ENCODE measurements around the gene TCERG1L.

TCERG1L gene

DNA sequence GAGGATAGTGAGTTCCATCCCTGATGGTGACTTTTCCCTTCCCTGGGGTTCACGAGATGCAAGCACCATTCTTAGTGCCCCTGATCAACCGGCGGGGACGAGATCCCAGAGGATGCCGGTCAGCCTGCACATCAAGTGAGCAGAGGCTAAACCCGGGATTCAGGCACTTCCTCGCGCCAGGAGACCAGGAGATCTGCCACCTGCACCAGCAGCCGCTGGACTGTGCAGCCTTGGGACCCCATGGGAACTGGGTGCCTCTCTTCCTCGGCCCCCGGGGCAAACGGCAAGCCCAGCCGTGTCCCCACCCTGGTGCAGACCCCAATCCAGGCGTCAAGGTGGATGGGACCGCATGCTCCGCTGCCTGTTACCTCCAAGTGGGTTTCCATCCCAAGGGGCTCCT lies 88.5 kb downstream of the TCERG1L start:
- no peak for DNase-seq

DNA sequence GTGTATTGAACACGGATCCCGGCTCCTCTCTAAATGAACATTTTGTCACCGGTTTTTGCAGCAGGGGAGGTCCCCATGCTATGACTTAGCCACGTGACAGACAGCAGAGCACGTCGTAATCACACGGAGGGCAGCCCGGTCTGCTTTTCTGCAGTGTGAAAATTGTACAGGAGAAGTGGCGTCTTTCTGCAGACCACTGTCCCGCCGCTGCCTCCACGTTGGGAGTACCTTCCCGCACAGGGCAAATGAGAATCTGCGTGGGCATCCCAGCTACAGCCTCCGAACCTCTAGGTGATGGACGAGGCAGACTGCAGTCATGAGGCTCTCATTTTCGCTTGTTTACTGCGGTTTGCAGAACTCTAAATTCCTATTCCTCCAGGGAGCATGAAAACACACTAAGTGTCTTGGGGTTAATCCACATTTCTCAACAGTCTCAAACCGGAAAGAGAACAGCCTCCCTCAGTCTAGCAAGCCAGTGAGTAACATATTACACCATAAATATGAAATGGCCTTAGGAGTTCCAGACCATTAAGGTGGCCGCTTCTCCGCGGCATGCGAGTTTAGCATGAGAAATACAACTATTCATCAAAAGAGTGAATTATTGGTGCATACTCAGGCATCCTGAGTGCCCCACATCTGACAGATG lies 89.8 kb downstream of the TCERG1L start:
- DNase-seq = no peak

- no peak for DNase-seq
Measured at GRCh38 chr10:131220601-131221171, 90.8 kb downstream of the TCERG1L start.

DNA sequence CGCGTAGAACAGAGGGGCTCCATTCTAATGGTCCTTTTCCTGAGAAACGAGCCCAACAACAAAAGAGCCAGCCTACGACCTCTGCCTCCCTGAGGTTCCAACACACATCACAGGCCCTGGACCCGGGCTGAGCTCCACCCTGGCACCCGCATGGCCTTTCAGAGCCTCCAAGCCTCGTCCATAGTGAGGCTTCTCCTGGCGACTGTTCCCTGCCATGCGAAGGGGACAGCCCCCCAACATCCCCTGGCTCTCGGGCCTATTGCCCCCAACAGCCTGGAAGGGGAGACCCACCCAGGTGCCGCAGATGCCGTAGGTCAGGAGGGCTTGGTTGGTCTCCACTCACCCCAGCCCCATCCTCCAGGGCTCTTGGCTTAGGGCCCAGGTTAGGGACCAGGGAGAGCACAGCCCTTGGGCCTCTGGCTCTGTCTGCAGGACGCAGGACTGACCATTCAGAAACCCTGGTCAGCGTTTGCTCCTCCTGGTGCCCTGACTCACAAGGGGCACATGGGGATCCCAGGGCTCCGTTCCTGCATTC lies 91.5 kb downstream of the TCERG1L start:
- DNase-seq = no peak

GRCh38 chr10:131219584-131219886 lies 92.0 kb downstream of the TCERG1L start:
- DNase-seq = no peak

DNA sequence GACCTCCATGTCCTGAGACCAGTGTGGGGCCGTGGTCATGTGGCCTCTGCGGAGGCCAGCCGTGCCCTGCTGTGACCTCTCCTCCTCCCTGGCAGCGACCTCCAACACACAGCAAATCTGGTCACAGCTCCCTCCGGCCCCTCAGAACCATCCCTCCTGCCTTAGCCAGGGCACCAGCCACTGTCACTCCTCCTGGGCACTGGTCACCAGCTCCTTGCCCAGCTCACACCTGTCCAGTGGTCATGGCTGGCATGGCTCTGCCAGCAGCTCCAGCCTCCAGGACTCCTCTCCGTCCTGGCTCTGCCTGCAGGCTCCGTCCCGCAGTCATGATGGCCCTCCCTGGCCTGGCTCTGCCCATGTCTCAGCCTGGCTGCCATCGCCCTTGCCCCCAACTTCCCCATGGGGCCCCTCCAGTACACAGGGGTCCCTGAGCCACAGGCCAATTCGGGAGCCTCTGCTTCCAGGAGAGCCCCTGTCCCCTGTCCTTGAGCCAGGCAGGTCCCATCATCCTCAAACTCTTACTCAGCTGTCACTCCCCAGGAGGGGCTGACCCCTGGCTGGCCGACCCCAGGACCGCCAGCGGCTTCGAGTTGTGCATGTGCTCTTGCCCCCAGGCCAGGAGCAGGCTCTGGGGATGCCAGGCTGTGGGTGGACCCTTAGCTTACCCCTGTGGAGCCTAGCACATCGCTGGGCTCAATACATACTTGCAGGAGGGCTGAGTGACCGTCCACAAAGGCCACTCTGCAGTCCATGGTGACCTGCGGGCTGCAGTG lies 92.5 kb downstream of the TCERG1L start:
- DNase-seq = no peak

DNA sequence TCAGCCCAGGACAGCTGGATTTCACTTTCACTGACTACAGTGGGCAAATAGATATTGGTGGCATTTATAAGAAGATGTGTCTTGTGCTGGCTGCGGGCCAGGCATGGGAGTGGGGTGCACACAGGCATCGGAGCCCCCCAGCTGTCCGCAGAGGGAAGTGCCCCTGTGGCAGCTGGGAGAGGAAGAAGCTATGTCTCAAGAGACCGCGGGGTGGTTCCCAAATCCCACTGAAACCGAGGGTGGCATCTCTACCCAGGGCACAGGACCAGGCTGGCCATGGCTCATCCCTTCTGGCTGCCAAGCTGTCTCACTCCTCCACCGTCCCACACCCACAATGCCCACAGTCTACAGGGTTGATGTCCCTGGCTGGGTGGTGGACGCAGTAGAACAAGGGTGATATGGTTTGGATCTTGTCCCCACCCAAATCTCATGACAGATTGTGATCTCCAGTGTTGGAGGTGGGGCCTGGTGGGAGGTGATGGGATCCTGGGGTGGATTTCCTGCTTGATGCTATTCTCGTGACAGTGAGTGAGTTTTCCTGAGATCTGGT lies 94.8 kb downstream of the TCERG1L start:
- no peak for DNase-seq

DNA sequence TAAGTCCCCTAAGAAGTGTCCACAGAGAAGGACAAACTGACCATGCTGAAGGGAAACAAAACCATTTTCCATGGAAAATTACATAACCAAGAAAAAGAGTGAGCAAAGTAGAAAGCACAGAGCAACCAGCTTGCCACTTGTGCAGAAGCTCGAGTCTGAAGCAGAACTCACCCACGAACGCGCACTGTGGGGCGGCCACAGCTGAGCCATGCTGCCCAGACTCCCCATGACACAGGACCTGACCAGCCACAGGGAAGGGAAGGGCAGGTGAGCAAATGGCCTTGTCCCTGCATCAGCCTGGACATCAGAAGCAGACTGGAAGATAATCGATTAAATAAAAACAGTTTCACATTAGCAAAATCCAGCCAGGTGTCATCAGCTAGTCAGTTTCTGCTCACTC lies 95.7 kb downstream of the TCERG1L start:
- no peak for DNase-seq

DNA sequence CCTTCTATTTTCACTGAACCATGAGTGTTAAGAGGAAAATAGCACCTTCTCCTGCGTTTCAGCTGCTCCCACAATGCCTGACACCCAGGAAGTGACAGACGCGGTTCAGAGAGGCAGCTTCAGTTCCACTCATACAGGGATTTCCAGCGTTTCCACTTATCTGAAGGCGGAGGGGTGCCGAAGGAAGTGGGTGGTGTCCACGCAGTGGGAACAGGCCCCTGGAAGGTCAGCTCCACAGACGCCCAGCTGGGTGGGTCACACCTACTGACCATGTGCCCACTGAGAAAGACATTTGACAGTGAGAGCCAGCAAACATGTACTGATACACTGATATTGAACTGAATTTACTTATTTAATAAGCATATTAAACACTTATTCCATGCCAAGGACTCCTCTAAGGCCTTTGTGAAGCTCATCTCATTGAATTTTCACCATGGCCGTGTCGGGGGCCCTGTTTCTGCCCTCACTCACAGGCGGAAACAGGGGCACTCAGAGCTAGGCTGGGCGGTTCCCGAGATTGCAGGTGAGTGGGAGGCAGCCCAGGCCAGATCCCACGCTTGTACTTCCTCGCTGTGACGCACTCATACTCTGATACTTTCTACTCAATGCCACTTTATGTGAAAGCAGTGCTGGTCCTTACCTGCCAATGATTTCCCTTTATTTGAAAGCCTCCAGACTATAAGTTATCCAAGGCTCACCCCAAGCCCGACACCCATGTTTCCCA lies 96.8 kb downstream of the TCERG1L start:
- no peak for DNase-seq

DNA sequence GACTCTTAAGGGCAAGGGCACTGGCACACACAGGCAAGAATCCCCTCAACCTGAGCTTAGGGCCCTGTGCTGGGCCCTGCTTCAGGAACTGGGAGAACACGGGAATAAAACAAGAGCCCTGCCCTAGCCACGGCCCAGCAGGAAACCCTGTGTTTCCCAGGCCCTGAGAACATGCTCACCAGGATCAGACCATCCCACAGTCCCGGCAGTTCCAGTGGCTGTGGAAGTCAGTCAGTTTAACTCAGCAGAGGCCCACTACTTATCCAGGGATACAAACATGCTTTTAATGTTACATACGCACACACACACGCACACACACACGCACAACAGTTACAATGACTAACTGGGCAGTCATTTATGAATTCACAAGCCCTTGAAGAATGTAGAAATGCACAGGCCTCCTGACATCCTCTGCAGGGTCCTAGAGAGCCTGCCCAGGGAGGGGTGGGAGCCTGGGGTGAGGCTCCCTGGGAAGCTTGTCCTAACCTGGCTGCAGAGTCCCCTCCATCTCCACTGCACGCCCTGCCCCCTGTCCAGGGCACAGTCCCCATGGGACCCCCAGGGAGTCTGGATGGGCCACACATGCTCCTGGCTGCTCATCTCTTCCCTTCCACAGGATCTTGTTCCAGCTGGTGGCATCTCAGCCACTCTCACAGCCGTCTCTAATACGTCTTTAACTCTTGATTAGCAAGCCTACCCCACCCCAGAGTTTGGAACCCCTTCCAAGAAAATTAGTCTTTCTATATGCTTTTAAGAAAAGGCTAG lies 97.6 kb downstream of the TCERG1L start:
- DNase-seq = no peak

- DNase-seq = no peak
Measured at GRCh38 chr10:131212763-131213325, 98.7 kb downstream of the TCERG1L start.

DNA sequence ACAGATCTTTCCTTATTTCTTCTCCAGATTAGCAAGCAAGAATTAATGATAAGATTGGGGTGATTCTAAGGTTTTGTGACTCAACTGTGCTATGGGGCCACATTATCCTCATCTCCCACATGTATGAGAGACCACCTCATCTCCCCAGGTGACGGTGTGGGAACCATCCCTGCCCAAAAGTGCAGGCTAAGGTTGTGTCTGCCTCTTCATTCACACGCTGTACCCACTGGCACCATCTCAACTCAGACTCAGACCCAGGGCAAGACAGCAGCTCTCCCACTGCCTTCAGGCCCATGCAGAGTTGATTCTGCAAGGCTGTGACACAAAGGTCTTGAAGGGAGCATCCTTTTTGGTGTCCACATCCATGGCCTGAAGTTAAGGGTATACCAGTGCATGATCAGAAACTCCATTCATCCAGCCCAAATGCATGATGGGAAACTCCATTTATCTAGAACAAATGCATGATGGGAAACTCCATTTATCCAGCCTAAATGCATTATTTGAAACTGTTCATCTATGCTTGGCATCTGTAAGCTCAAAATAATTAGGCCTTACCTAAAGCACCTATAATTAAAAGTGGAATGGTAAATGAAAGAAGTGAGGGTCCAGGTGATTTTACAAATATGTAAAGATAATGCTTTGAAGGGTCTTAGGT lies 99.4 kb downstream of the TCERG1L start:
- no peak for DNase-seq

DNA sequence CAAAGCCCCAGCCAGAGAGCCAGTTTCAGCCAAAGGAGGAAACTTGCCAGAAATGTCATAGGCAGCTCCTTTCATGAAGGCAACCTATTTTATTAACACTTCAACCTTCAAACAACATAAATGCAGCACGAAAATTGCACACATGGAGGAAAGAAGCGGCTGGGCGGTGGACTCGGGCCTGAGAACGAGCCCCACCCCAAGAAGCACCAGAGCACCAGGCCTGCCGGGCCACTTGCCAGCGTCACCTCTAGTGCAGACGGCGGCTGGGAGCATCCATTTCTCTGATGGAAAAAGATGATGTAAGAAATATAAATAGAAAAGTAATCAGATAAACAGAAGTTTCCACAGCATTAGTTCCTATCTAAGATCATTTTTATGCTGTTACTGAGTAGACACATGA lies 100.0 kb downstream of the TCERG1L start:
- no peak for DNase-seq

DNA sequence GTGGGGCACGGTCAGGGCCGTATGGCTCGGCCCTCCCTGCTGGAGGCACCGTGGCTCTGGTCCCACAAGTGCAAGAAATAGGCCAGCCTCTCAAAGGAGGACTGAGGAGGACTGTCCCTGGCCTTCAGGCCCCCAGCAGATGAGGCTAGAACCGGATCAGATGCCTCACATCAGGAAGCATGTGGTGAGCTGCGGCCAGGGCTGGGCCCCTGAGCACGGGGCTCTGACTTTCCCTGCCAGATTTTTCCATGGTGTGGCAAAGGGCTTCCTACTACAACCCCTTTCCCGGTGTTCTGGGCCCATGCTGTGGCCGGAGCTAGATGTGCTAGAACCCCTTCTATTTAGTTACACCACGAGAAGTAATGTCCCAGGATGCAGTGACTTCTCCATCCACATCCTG lies 100.4 kb downstream of the TCERG1L start:
- no peak for DNase-seq

GRCh38 chr10:131210181-131210580 lies 101.3 kb downstream of the TCERG1L start:
- DNase-seq = no peak

GRCh38 chr10:131207584-131208532 lies 103.7 kb downstream of the TCERG1L start:
- DNase-seq = no peak

DNA sequence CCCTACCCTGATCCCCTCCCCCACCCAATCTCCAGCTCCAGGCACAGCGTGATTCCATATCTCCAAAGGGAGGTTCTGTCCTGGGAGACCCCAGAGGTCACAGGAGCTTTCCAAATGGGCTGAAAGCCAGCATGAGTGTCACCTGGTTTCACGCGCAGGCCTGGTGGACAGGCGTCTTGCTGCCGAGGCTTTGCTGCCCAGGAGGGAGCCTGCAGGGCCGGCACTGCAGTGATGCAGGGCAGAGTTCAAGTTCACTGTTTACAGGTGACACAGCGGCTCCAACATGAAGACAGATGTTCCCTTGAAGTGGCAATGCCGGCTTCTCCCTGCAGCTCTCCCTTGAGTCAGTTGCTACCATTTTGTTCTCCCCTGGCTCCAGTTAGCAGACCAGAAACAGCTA lies 104.3 kb downstream of the TCERG1L start:
- DNase-seq = no peak

DNA sequence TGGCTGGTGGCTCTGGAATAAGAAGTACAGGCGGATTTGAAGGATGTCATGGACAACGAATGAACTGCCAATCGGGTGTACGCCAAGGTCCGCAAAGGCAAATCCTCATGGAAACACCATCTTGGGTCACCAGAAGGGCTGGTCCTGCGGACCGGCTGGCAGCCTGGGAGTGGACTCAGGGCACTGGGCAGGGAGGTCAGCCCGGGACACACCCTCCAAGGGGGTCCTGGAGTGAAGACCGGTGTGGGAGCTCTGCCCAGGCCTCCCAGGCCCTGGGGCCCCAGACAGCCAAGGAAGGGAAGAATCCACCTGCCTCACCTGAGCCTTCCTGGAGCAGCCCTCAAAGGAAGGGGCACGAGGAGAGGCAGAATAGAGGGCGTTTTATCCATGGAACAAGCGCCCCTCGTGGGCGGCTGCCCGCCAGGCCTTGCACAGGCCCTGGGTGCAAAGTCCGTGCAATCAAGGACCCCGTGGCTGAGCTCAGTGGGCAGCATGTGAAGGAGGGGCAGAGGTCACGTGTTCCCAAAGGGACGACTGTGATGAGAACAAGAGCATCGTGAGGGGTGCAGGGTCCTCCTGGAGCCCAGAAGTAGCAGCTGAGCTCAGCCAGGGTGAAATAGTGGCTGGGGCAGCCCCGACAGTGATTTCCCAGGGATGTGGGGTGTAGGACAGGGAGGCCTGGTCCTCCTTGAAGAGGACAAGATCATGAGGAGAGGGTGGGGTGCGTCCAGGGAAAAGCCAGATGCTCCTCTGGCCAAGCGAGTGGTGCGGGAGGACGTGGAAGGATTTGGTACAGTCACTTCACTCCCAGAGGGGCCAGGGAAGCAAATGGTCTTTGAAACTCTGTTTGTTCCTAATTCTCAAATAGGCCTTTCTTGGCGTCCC lies 105.2 kb downstream of the TCERG1L start:
- DNase-seq = no peak

DNA sequence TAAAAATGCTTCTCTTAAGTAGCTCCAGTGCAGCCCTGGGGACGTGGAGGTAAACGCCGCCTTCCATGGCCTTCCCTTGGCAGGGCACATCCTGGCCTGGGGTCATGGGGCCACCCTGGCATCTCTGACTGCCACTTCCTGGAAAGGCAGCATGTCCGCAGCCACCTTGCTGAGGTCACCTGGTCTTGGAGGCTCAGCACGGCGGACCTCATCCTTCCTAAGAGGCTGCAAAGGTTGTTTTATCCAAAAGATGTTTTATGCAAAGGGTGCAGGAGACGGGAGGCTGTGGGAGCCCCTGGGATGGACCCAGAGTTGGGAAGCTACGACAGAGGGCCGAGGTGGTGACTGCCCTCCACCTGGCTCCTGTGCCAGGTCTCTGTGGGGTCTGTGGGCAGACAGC lies 106.0 kb downstream of the TCERG1L start:
- DNase-seq = no peak
